NB4 (cell line): Measurements from ENCODE around the gene CD44.

Experiments used
- DNase-seq: peaks from one replicate; pipeline ENCODE4 v3.0.0; 2010; ENCODE audit warnings: low read depth
- H3K4me3 ChIP-seq: one replicate; pipeline ENCODE4 v1.5.1; 2011; ENCODE audit warnings: mild to moderate bottlenecking, low read depth, low read length, moderate library complexity
- CTCF ChIP-seq: IDR thresholded peaks from one replicate; pipeline ENCODE4 v1.5.1; 2012; ENCODE audit warnings: low read depth, low read length
- MAX ChIP-seq: IDR thresholded peaks from 2 replicates; pipeline ENCODE4 v1.6.1; 2011; ENCODE audit warnings: low read depth, low read length
- MYC ChIP-seq: IDR thresholded peaks from 2 replicates; pipeline ENCODE4 v1.6.1; 2011; ENCODE audit warnings: low read depth, low read length
- POLR2A ChIP-seq: IDR thresholded peaks from 2 replicates; pipeline ENCODE4 v1.6.1; 2011; ENCODE audit warnings: mild to moderate bottlenecking; ENCODE audit not compliant: insufficient read length; ENCODE audit errors: extremely low read depth

The CD44 gene

GRCh38 chr11:35239471-35240075 lies 100.6 kb downstream of the CD44 start:
- peak; percentile 12 for DNase-seq
- TF ChIP-seq MYC = no peak
- no peak for TF ChIP-seq POLR2A
- no peak for TF ChIP-seq CTCF
- TF ChIP-seq MAX = no peak
- no peak overlapping the region for H3K4me3 ChIP-seq

- no peak for DNase-seq
- TF ChIP-seq MAX (no peak), POLR2A (no peak), CTCF (no peak), MYC (no peak)
- no peak overlapping the region for H3K4me3 ChIP-seq
Measured at GRCh38 chr11:35241083-35241482, 102.1 kb downstream of the CD44 start.

- TF ChIP-seq MYC (no peak), MAX (no peak), CTCF (no peak), POLR2A (no peak)
- no peak for DNase-seq
- no peak overlapping the region for H3K4me3 ChIP-seq
Measured at GRCh38 chr11:35241531-35241930, 102.6 kb downstream of the CD44 start.

- no peak for DNase-seq
- TF ChIP-seq MAX (no peak), MYC (no peak), POLR2A (no peak)
- H3K4me3 ChIP-seq = no peak overlapping the region
Measured at GRCh38 chr11:35242412-35243242, 103.7 kb downstream of the CD44 start.

GRCh38 chr11:35243774-35244173 lies 104.8 kb downstream of the CD44 start:
- TF ChIP-seq POLR2A (no peak), MYC (no peak), CTCF (no peak), MAX (no peak)
- H3K4me3 ChIP-seq = no peak overlapping the region
- DNase-seq = no peak

GRCh38 chr11:35245056-35245455 lies 106.1 kb downstream of the CD44 start:
- no peak for TF ChIP-seq POLR2A
- TF ChIP-seq MAX = no peak
- no peak for TF ChIP-seq CTCF
- no peak for TF ChIP-seq MYC
- DNase-seq = no peak
- H3K4me3 ChIP-seq = no peak overlapping the region
